ENCODE measurements around the gene AFTPH.

GRCh38 chr2:64493788-64494187, 30.3 kb upstream of the AFTPH start:
- TF ChIP-seq SMC3 (IDR thresholded peaks at IDR 0.05; ENCODE audit: low read depth, low read length) (no peak), NFIC (IDR thresholded peaks at IDR 0.05; ENCODE audit: borderline replicate concordance) (no peak), ELF1 (IDR thresholded peaks at IDR 0.05) (no peak), IRF3 (IDR thresholded peaks at IDR 0.05; ENCODE audit: low read depth, low read length) (no peak), RAD21 (IDR thresholded peaks at IDR 0.05; ENCODE audit: low read length) (no peak), TAF1 (IDR thresholded peaks at IDR 0.05; ENCODE audit: borderline replicate concordance, low read depth, low read length) (no peak), ZBTB33 (IDR thresholded peaks at IDR 0.05; ENCODE audit: borderline replicate concordance, low read depth) (no peak), REST (IDR thresholded peaks at IDR 0.05; ENCODE audit: low read depth, low read length) (no peak), GABPA (IDR thresholded peaks at IDR 0.05; ENCODE audit: low read depth) (no peak), EP300 (IDR thresholded peaks at IDR 0.05; ENCODE audit: borderline replicate concordance in 1 of 2, low read depth in 1 of 2, low read length in 1 of 2) (no peak)
- TF ChIP-seq, protein P1, sequence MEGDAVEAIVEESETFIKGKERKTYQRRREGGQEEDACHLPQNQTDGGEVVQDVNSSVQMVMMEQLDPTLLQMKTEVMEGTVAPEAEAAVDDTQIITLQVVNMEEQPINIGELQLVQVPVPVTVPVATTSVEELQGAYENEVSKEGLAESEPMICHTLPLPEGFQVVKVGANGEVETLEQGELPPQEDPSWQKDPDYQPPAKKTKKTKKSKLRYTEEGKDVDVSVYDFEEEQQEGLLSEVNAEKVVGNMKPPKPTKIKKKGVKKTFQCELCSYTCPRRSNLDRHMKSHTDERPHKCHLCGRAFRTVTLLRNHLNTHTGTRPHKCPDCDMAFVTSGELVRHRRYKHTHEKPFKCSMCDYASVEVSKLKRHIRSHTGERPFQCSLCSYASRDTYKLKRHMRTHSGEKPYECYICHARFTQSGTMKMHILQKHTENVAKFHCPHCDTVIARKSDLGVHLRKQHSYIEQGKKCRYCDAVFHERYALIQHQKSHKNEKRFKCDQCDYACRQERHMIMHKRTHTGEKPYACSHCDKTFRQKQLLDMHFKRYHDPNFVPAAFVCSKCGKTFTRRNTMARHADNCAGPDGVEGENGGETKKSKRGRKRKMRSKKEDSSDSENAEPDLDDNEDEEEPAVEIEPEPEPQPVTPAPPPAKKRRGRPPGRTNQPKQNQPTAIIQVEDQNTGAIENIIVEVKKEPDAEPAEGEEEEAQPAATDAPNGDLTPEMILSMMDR (IDR thresholded peaks at IDR 0.05), result no peak
